GM12891 (cell line): ENCODE data around the gene CA10.

Experiments used
- POLR2A ChIP-seq: IDR thresholded peaks from 2 replicates; pipeline ENCODE4 v1.6.1; 2011; ENCODE audit warnings: low read depth, low read length, control low read depth
- POLR2AphosphoS5 ChIP-seq: IDR thresholded peaks from 2 replicates; pipeline ENCODE4 v1.6.1; 2011; ENCODE audit warnings: low read depth, low read length, control low read depth
- POU2F2 ChIP-seq: IDR thresholded peaks from 2 replicates; pipeline ENCODE4 v1.6.1; 2011; ENCODE audit warnings: low read depth, mild to moderate bottlenecking, control low read depth, low read length, moderate library complexity
- SPI1 ChIP-seq: IDR thresholded peaks from 2 replicates; pipeline ENCODE4 v1.6.1; 2011; ENCODE audit warnings: low read depth, low read length, control low read depth
- TAF1 ChIP-seq: IDR thresholded peaks from 2 replicates; pipeline ENCODE4 v1.6.1; 2011; ENCODE audit warnings: low read depth, low read length, control low read depth

GRCh38 chr17:52178012-52178411 is 19.5 kb upstream of the CA10 start:
- TF ChIP-seq POLR2AphosphoS5: no peak
- no peak for TF ChIP-seq TAF1
- no peak for TF ChIP-seq POLR2A
- TF ChIP-seq POU2F2: no peak
- TF ChIP-seq SPI1: no peak
